Pulmonary artery endothelial cell (primary cell): ENCODE data around the gene CCL22. TPM values are rescaled to one million over a fixed set of nuclear protein-coding genes. Genes with fewer than 3 reads are reported as not detected.
"Not testable (repeated sequence)": the region's sequence is repeated elsewhere in the genome, so short reads cannot be mapped to it uniquely, and the experiment has no call there.

ENCODE experiments used
- DNase-seq: peaks from one replicate; pipeline ENCODE4 v3.0.0-alpha.2; 2011; ENCODE audit warnings: low read depth, low spot score
- total RNA-seq: library from RNA; depleted of rRNA; stranded (reverse); fragments of >200 nt; gene quantifications from 2 replicates; pipeline ENCODE4 v1.2.3, GENCODE V29; 2014

The CCL22 gene
- not detected in 2 replicates for total RNA-seq

- no peak for DNase-seq
Observed at GRCh38 chr16:57358527-57359095, at the start of gene CCL22. TSS of gene CCL22 (plus strand) at chr16:57358783. CDS start at chr16:57358817, 34 bp downstream.

- DNase-seq = no peak
Observed at GRCh38 chr16:57310801-57311200, 47.8 kb upstream of the CCL22 start.

- DNase-seq = no peak
Observed at GRCh38 chr16:57313509-57313908, 45.1 kb upstream of the CCL22 start.

GRCh38 chr16:57314161-57314785, 44.3 kb upstream of the CCL22 start:
- no peak for DNase-seq

- no peak for DNase-seq
Observed at GRCh38 chr16:57315416-57315815, 43.2 kb upstream of the CCL22 start.

- peak; percentile 95 for DNase-seq
Observed at GRCh38 chr16:57316390-57317017, 42.1 kb upstream of the CCL22 start.

GRCh38 chr16:57318240-57318970, 40.2 kb upstream of the CCL22 start:
- no peak for DNase-seq

GRCh38 chr16:57319646-57320045, 38.9 kb upstream of the CCL22 start:
- no peak for DNase-seq

- DNase-seq = no peak
Observed at GRCh38 chr16:57324749-57325148, 33.8 kb upstream of the CCL22 start.

GRCh38 chr16:57325458-57325857, 33.1 kb upstream of the CCL22 start:
- DNase-seq = no peak

- no peak for DNase-seq
Observed at GRCh38 chr16:57329718-57330327, 28.8 kb upstream of the CCL22 start.

GRCh38 chr16:57331355-57331754, 27.2 kb upstream of the CCL22 start:
- no peak for DNase-seq

GRCh38 chr16:57333402-57333801, 25.2 kb upstream of the CCL22 start:
- DNase-seq = no peak

GRCh38 chr16:57335366-57335765, 23.2 kb upstream of the CCL22 start:
- DNase-seq = peak; percentile 29

GRCh38 chr16:57341062-57341440, 17.5 kb upstream of the CCL22 start:
- DNase-seq = no peak

- no peak for DNase-seq
Observed at GRCh38 chr16:57341441-57342303, 16.9 kb upstream of the CCL22 start.

GRCh38 chr16:57342606-57343005, 16.0 kb upstream of the CCL22 start:
- DNase-seq = not testable (repeated sequence)

GRCh38 chr16:57343221-57343620, 15.4 kb upstream of the CCL22 start:
- DNase-seq = no peak

GRCh38 chr16:57344094-57344493, 14.5 kb upstream of the CCL22 start:
- not testable (repeated sequence) for DNase-seq

GRCh38 chr16:57345021-57345420, 13.6 kb upstream of the CCL22 start:
- no peak for DNase-seq

GRCh38 chr16:57345666-57346204, 12.8 kb upstream of the CCL22 start:
- DNase-seq = no peak
